GM06990 (cell line): ENCODE measurements around the gene SIGLEC10.

Source experiments
- DNase-seq: peaks from one replicate; pipeline ENCODE4 v3.0.0-alpha.2; 2011; ENCODE audit not compliant: insufficient read length; ENCODE audit errors: extremely low read depth
- H3K27me3 ChIP-seq: replicated peaks from 2 replicates; pipeline ENCODE4 v1.6.0; 2011; ENCODE audit warnings: low read length; ENCODE audit not compliant: control insufficient read depth, insufficient read depth
- H3K36me3 ChIP-seq: 2 replicates; pipeline ENCODE4 v1.5.1; 2011; ENCODE audit warnings: low read length; ENCODE audit not compliant: control insufficient read depth, insufficient read depth
- H3K4me3 ChIP-seq: replicated peaks from 2 replicates; pipeline ENCODE4 v1.5.1; 2011; ENCODE audit warnings: low read depth, mild to moderate bottlenecking, control low read depth, low read length
- CTCF ChIP-seq: IDR thresholded peaks from 2 replicates; pipeline ENCODE4 v1.5.1; 2011; ENCODE audit warnings: low read length, control low read depth, mild to moderate bottlenecking, inconsistent platforms; ENCODE audit not compliant: insufficient read depth, poor library complexity, severe bottlenecking

SIGLEC10 gene

GRCh38 chr19:51440846-51441409 is 23.5 kb upstream of the SIGLEC10 start:
- H3K4me3 ChIP-seq, result no peak overlapping the region
- DNase-seq, result no peak
- no peak for TF ChIP-seq CTCF

GRCh38 chr19:51440052-51440451 is 22.6 kb upstream of the SIGLEC10 start:
- DNase-seq, result no peak
- Histone ChIP-seq H3K36me3 (no peaks in the 10 kb centered on the region), H3K4me3 (no peak overlapping the region), H3K27me3 (no peaks in the 10 kb centered on the region; the same call in 1 of the 2 replicates)
- no peak for TF ChIP-seq CTCF

More at GRCh38 chr19:51440846-51441409, 23.5 kb upstream of the SIGLEC10 start:
- H3K27me3 ChIP-seq, result no peaks in the 10 kb centered on the region
- no peaks in the 10 kb centered on the region for H3K36me3 ChIP-seq

- H3K36me3 ChIP-seq, result no peaks in the 10 kb centered on the region
- H3K27me3 ChIP-seq, result no peaks in the 10 kb centered on the region; the same call in 1 of the 2 replicates
- no peak overlapping the region for H3K4me3 ChIP-seq
- DNase-seq, result no peak
- peak; percentile 73 for TF ChIP-seq CTCF
Observed at GRCh38 chr19:51439021-51439465, 21.6 kb upstream of the SIGLEC10 start.

GRCh38 chr19:51434456-51434855 is 17.0 kb upstream of the SIGLEC10 start:
- no peak overlapping the region for H3K4me3 ChIP-seq
- DNase-seq, result no peak
- no peaks in the 10 kb centered on the region for H3K36me3 ChIP-seq
- TF ChIP-seq CTCF, result no peak
- no peaks in the 10 kb centered on the region; the same call in 1 of the 2 replicates for H3K27me3 ChIP-seq

- H3K27me3 ChIP-seq, result no peaks in the 10 kb centered on the region; the same call in 1 of the 2 replicates
- no peak overlapping the region for H3K4me3 ChIP-seq
- DNase-seq, result no peak
Observed at GRCh38 chr19:51433043-51433442, 15.6 kb upstream of the SIGLEC10 start.

More at GRCh38 chr19:51433043-51433442, 15.6 kb upstream of the SIGLEC10 start:
- H3K36me3 ChIP-seq, result no peaks in the 10 kb centered on the region
- no peak for TF ChIP-seq CTCF
